ENCODE data around the gene LTBP1.
"Not testable (repeated sequence)": the region's sequence is repeated elsewhere in the genome, so short reads cannot be mapped to it uniquely, and the experiment has no call there.

Gene LTBP1

GRCh38 chr2:33371304-33372090 is 424.7 kb downstream of the LTBP1 start:
- no peak for DNase-seq (ENCODE audit: low read depth in 2 of 2, low spot score in 1 of 2)

- DNase-seq (ENCODE audit: low read depth in 2 of 2, low spot score in 1 of 2): no peak
Observed at GRCh38 chr2:33372940-33373553, 426.3 kb downstream of the LTBP1 start.

GRCh38 chr2:33373986-33374385 is 427.2 kb downstream of the LTBP1 start:
- no peak for DNase-seq (ENCODE audit: low read depth in 2 of 2, low spot score in 1 of 2)

GRCh38 chr2:33375054-33375453 is 428.3 kb downstream of the LTBP1 start:
- DNase-seq (ENCODE audit: low read depth in 2 of 2, low spot score in 1 of 2): no peak

- no peak for DNase-seq (ENCODE audit: low read depth in 2 of 2, low spot score in 1 of 2)
Observed at GRCh38 chr2:33377048-33377447, 430.3 kb downstream of the LTBP1 start.

GRCh38 chr2:33378556-33379210 is 431.9 kb downstream of the LTBP1 start:
- no peak for DNase-seq (ENCODE audit: low read depth in 2 of 2, low spot score in 1 of 2)

- no peak for DNase-seq (ENCODE audit: low read depth in 2 of 2, low spot score in 1 of 2)
Observed at GRCh38 chr2:33380001-33380609, 433.4 kb downstream of the LTBP1 start.

- no peak for DNase-seq (ENCODE audit: low read depth in 2 of 2, low spot score in 1 of 2)
Observed at GRCh38 chr2:33380719-33381118, 434.0 kb downstream of the LTBP1 start.

GRCh38 chr2:33381301-33381858 is 434.6 kb downstream of the LTBP1 start:
- no peak for DNase-seq (ENCODE audit: low read depth in 2 of 2, low spot score in 1 of 2)

GRCh38 chr2:33383855-33384598 is 437.3 kb downstream of the LTBP1 start:
- DNase-seq (ENCODE audit: low read depth in 2 of 2, low spot score in 1 of 2): no peak

GRCh38 chr2:33384599-33384961 is 437.8 kb downstream of the LTBP1 start:
- no peak for DNase-seq (ENCODE audit: low read depth in 2 of 2, low spot score in 1 of 2)

- DNase-seq (ENCODE audit: low read depth in 2 of 2, low spot score in 1 of 2): no peak
Observed at GRCh38 chr2:33388996-33389395, 442.2 kb downstream of the LTBP1 start.

- not testable (repeated sequence) for DNase-seq (ENCODE audit: low read depth in 2 of 2, low spot score in 1 of 2)
Observed at GRCh38 chr2:33389695-33390094, 442.9 kb downstream of the LTBP1 start.

GRCh38 chr2:33391529-33392255 is 444.9 kb downstream of the LTBP1 start:
- no peak for DNase-seq (ENCODE audit: low read depth in 2 of 2, low spot score in 1 of 2)

- no peak for DNase-seq (ENCODE audit: low read depth in 2 of 2, low spot score in 1 of 2)
Observed at GRCh38 chr2:33392366-33392765, 445.6 kb downstream of the LTBP1 start.

- no peak for DNase-seq (ENCODE audit: low read depth in 2 of 2, low spot score in 1 of 2)
Observed at GRCh38 chr2:33395034-33395433, 448.3 kb downstream of the LTBP1 start.

- DNase-seq (ENCODE audit: low read depth in 2 of 2, low spot score in 1 of 2): no peak
Observed at GRCh38 chr2:33395655-33396249, 449.0 kb downstream of the LTBP1 start.

- DNase-seq (ENCODE audit: low read depth in 2 of 2, low spot score in 1 of 2): no peak
Observed at GRCh38 chr2:33404321-33404720, 457.6 kb downstream of the LTBP1 start.

GRCh38 chr2:33406622-33407021 is 459.9 kb downstream of the LTBP1 start:
- DNase-seq (ENCODE audit: low read depth in 2 of 2, low spot score in 1 of 2): no peak

GRCh38 chr2:33408109-33408508 is 461.4 kb downstream of the LTBP1 start:
- DNase-seq (ENCODE audit: low read depth in 2 of 2, low spot score in 1 of 2): no peak
